HG03565 (cell line): ENCODE data around the gene CBARP.

ENCODE experiments used
- ATAC-seq: cut with Tn5 transposase; IDR thresholded peaks from one replicate; pipeline ENCODE4 v1.9.1; 2021; ENCODE audit warnings: mild to moderate bottlenecking, moderate library complexity; ENCODE audit not compliant: unreplicated experiment

CBARP gene

GRCh38 chr19:1237754-1238368, at the start of gene CBARP:
TSS of gene CBARP (minus strand) at chr19:1238005. CDS start at chr19:1236100, 1,905 bp downstream.
- ATAC-seq: no peak

- no peak for ATAC-seq
These were observed 48.9 kb upstream of the CBARP start for GRCh38 chr19:1286487-1287353.

- no peak for ATAC-seq
These were observed 48.0 kb upstream of the CBARP start, which contains the start of gene EFNA2 for GRCh38 chr19:1285737-1286360. TSS of gene EFNA2 (plus strand) at chr19:1285873. CDS start at chr19:1286169, 296 bp downstream.

GRCh38 chr19:1284979-1285736, 47.4 kb upstream of the CBARP start:
- ATAC-seq: no peak

GRCh38 chr19:1284293-1284978, 46.6 kb upstream of the CBARP start:
- no peak for ATAC-seq

- ATAC-seq: no peak
These were observed 46.1 kb upstream of the CBARP start for GRCh38 chr19:1283917-1284292.

- no peak for ATAC-seq
These were observed 45.6 kb upstream of the CBARP start for GRCh38 chr19:1283207-1283916.

GRCh38 chr19:1282588-1283206, 44.9 kb upstream of the CBARP start:
- ATAC-seq: no peak

- no peak for ATAC-seq
These were observed 43.9 kb upstream of the CBARP start for GRCh38 chr19:1281569-1282287.

- ATAC-seq: no peak
These were observed 43.1 kb upstream of the CBARP start for GRCh38 chr19:1280636-1281568.

GRCh38 chr19:1279782-1280341, 42.1 kb upstream of the CBARP start:
- ATAC-seq: no peak

GRCh38 chr19:1278713-1279660, 41.2 kb upstream of the CBARP start:
- ATAC-seq: no peak

- ATAC-seq: no peak
These were observed 40.3 kb upstream of the CBARP start for GRCh38 chr19:1278074-1278473.

GRCh38 chr19:1277061-1277460, 39.3 kb upstream of the CBARP start:
- no peak for ATAC-seq

GRCh38 chr19:1276628-1277022, 38.8 kb upstream of the CBARP start:
- ATAC-seq: no peak

- no peak for ATAC-seq
These were observed 38.3 kb upstream of the CBARP start for GRCh38 chr19:1275976-1276627.
